ENCODE data around the gene RAMP2. TPM values are rescaled to one million over a fixed set of nuclear protein-coding genes. Genes with fewer than 3 reads are reported as not detected.

RAMP2 gene
- total and polyA plus RNA-seq, 2 experiments from 2014 or later: 8.8 to 29.5 TPM

GRCh38 chr17:42725143-42725542, 35.9 kb upstream of the RAMP2 start:
- H3K4me3 ChIP-seq: no peak overlapping the region
- no peak overlapping the region for H3K4me2 ChIP-seq
- no peaks in the 10 kb centered on the region for H3K4me1 Mint-ChIP-seq
- TF ChIP-seq STAT1 (IDR thresholded peaks at IDR 0.05; ENCODE audit: unreplicated experiment): no peak
- TF ChIP-seq NANOG (IDR thresholded peaks at IDR 0.05; ENCODE audit: borderline replicate concordance): no peak
- no peak for TF ChIP-seq ZNF114 (CRISPR knock-in tag; IDR thresholded peaks at IDR 0.05)
- TF ChIP-seq CREB1 (CRISPR knock-in tag; IDR thresholded peaks at IDR 0.05; ENCODE audit: low read depth): no peak
- TF ChIP-seq EZH2 (IDR thresholded peaks at IDR 0.05; ENCODE audit: low read depth, unreplicated experiment): no peak
- TF ChIP-seq ZNF331 (CRISPR knock-in tag; IDR thresholded peaks at IDR 0.05; ENCODE audit: low read depth): no peak
- TF ChIP-seq POLR2AphosphoS5 (IDR thresholded peaks at IDR 0.05; ENCODE audit: low read depth): no peak
- TF ChIP-seq EZH2phosphoT487 (IDR thresholded peaks at IDR 0.05; ENCODE audit: unreplicated experiment): no peak
- TF ChIP-seq ETS1 (IDR thresholded peaks at IDR 0.05): no peak
- no peak for TF ChIP-seq ZNF462 (CRISPR knock-in tag; IDR thresholded peaks at IDR 0.05)
- no peak for TF ChIP-seq CTCF (conservative IDR thresholded peaks at IDR 0.05; ENCODE audit: low read depth in 2 of 2)
- no peak for TF ChIP-seq REST (IDR thresholded peaks at IDR 0.05; ENCODE audit: unreplicated experiment)
- TF ChIP-seq JUNB (IDR thresholded peaks at IDR 0.05; ENCODE audit: unreplicated experiment): no peak
- H3K27ac ChIP-seq (ENCODE audit: low read depth): no peak overlapping the region
- 0 out of 2 replicates have a peak, but pooled peaks cover 3% of the 10 kb centered on the region for H4K20me1 ChIP-seq (replicated peaks; ENCODE audit: insufficient read depth)
- no peaks in the 10 kb centered on the region for H3K4me1 ChIP-seq (ENCODE audit: insufficient read depth)
- H3F3A ChIP-seq (replicated peaks; ENCODE audit: low read depth): no peaks in the 10 kb centered on the region
- no peaks in the 10 kb centered on the region for H3K9me2 ChIP-seq (ENCODE audit: insufficient read depth)
- peaks cover 11% of the 10 kb centered on the region for H3K36me3 ChIP-seq (ENCODE audit: insufficient read depth)
- no peaks in the 10 kb centered on the region for H3K27me3 Mint-ChIP-seq (ENCODE audit: insufficient read depth, low read depth, poor library complexity)
- no peak overlapping the region for H3K27ac Mint-ChIP-seq
- H3K27me3 ChIP-seq (ENCODE audit: insufficient read depth): no peaks in the 10 kb centered on the region
- H3K4me3 Mint-ChIP-seq: no peak overlapping the region
- DNase-seq (ENCODE audit: low spot score): no peak
- ATAC-seq: no peak
- no peaks in the 10 kb centered on the region for H3K9me3 Mint-ChIP-seq
- H2AFZ ChIP-seq: no peak overlapping the region
- H3K36me3 Mint-ChIP-seq (ENCODE audit: low read depth): peaks cover 37% of the 10 kb centered on the region
- H3K79me2 ChIP-seq (replicated peaks; ENCODE audit: insufficient read depth): no peaks in the 10 kb centered on the region
